ENCODE results near the gene STRADB.
"Not testable (repeated sequence)": the region's sequence is repeated elsewhere in the genome, so short reads cannot be mapped to it uniquely, and the experiment has no call there.

Gene STRADB

DNA sequence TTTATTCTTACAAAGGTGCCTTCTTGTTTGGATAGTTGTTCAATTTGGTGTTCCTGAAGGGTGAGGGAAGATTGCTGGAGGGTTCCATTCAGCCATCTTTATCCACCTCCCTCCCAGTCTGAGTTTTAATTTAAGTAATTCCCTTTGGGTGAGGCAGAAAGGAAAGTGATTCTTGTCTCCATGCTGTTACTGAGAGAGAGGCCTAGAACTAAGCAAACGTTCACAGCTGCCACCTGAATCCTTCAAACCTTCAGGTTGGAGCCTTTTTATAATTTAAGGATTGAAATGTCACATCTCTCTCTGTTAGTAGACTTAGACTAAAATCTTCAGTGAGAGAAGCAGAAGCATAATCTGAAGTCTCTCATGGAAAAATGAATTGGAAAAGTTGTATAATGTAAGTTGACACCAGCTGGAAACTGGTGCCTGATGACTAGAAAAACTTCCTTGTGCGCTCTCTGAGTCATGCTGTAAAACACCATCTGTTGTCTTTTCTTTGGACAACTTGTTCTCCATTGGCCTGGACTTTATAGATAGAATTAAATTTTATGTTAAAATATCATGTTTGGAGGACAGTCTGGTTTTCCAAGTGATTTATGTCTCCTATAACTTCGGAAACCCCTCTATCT is 14.6 kb downstream of the STRADB start:
- DNase-seq (ENCODE audit: low read depth in 3 of 3), result no peak

GRCh38 chr2:201467666-201468065 is 16.1 kb downstream of the STRADB start:
- no peak for DNase-seq (ENCODE audit: low read depth in 3 of 3)

DNA sequence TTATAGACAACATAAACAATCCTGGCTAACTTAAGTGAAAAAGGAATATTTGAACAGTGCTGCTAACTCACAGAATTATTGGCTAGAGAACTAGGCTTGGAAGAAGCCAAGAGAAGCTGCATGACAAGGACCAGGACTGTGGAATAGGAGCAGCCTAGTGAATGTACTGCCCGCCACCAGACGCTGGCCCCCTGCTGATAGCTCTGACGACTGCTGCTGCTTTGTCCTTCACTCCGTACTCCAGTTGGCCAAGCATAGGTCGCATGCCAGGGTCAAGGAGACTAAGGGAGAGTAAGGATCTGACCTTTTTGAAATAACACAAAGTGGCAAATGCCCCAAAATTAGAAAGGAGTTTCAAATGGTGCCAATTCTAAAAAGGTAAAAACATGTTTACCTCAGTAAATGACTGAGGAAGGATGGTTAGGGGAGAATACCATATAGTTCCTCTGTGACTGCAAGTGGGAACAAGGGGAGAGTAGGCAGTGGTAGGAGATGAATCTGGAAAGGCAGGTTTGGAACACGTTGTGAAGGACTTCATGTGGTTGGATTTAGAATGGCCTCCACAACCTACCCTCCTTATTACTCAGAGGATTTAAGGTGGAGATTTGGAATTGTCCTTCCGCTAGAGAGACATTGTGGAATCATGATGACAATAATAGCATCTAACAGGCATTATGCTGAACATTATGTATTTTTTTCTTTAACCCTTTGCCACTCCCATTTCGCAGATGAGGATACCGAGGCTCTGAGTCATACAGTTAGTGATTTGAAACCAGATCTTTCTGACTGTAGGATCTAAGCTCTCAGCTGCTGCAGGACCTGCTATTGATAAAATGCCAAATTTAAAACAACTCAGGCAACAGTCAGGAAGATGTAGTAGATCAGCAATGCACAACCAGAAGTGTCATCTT is 19.5 kb downstream of the STRADB start:
- no peak for DNase-seq (ENCODE audit: low read depth in 3 of 3)

- DNase-seq (ENCODE audit: low read depth in 3 of 3), result no peak
These were observed 20.3 kb downstream of the STRADB start for GRCh38 chr2:201471732-201472393.

GRCh38 chr2:201472411-201472810 is 20.9 kb downstream of the STRADB start:
- no peak for DNase-seq (ENCODE audit: low read depth in 3 of 3)

DNA sequence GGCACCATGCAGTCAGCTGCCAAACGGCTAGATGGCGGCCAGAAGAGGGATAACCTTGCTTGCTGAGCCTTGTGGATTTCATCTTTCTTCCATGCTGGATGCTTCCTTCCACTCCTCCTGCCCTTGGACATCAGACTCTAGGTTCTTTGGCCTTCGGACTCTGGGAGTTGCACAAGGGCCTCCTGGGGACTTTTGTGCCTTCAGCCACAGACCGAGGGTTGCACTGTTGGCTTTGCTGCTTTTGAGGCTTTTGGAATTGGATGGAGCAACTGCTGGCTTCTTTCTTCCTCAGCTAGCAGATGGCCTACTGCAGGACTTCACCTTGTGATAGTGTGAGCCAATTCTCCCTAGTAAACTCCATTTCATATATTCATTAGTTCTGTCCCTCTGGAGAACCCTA is 31.0 kb downstream of the STRADB start:
- DNase-seq (ENCODE audit: low read depth in 3 of 3), result no peak

- no peak for DNase-seq (ENCODE audit: low read depth in 3 of 3)
These were observed 31.8 kb downstream of the STRADB start for GRCh38 chr2:201483342-201483741.

DNA sequence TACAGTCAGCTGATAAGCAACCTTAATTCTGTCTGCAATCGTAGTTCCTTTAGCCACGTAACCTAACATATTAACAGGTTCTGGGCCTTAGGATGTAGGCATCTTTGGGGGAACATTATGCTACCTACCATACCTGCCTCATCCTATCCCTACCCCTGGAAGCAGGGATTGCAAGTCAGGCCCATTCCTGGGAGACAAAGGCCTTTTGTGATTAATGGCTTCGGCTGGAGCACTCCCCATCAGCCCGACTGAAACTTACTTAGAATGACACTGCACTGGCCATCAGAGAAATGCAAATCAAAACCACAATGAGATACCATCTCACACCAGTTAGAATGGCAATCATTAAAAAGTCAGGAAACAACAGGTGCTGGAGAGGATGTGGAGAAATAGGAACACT is 32.2 kb downstream of the STRADB start:
- not testable (repeated sequence) for DNase-seq (ENCODE audit: low read depth in 3 of 3)

DNA sequence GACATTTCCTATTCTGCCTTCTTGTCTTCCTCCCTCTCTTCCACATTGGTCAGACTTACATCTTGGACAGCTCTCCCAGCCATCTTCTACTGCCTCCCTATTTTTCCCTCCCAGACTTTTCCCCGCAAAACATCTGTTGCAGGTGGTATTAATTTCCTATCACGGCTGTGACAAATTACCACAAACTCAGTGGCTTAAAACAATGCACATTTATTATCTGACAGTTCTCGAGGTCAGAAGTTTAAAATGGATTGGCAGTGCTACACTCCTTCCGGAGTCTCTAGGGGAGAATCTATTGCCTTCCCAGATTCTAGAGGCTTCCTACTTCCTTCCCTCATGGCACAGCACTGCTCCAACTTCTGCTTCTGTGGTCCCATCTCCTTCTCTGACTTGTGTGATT is 33.3 kb downstream of the STRADB start:
- DNase-seq (ENCODE audit: low read depth in 3 of 3), result no peak

DNA sequence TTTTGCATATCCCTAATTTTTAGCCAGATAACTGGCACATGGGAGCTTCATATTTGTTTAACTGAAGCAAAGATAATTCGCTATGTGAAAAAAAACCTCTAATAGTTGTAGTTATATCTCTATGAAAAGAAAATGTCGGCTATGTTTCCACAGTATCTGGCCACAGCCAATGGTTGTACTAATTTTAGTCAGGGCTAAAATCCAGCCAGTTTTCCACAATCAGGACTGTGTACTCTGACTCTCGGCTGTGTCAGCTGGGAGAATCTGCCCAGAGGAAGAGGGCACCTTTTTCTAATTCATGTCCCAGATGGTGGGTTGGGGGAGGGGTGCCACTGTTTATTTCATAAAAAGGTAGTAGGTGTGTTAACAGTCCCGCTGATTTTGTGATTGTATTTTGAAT is 38.8 kb downstream of the STRADB start:
- no peak for DNase-seq (ENCODE audit: low read depth in 3 of 3)

DNA sequence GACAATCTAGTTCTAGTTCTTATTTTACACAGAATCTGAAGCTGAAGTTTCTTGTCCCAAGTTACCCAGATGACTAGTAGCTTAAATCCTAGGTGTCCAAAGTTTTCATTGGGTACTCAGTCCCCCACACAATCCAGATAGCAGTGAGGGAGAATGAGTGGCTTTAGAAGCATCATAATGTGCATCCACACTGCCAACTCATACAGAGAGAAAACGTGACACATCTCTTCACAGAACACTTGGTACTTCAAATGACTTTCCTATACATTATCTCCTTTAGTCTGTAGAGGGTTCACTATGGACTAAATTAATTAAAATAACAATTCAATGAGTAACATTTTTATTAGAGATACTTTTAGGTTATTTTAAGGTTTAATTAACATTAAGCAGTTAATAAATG is 45.2 kb downstream of the STRADB start:
- DNase-seq (ENCODE audit: low read depth in 3 of 3), result no peak

DNA sequence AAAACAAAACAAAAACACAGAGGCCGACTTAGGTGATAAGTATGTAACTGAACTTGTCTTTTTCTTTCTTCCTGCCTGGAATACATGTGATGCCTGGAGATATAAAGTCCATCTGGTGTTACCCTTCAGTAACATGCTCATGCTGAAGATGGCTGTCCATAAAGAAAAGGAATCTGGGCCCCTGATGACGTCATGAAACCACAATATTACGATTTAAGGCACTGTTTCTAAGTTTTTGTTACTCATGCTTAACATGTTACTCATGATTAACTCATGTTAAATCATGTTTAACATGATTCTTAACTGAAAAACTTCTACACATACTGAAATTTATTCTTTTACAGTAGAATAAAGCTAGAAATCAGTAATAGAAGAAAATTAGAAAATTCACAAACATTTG is 49.0 kb downstream of the STRADB start:
- no peak for DNase-seq (ENCODE audit: low read depth in 3 of 3)

DNA sequence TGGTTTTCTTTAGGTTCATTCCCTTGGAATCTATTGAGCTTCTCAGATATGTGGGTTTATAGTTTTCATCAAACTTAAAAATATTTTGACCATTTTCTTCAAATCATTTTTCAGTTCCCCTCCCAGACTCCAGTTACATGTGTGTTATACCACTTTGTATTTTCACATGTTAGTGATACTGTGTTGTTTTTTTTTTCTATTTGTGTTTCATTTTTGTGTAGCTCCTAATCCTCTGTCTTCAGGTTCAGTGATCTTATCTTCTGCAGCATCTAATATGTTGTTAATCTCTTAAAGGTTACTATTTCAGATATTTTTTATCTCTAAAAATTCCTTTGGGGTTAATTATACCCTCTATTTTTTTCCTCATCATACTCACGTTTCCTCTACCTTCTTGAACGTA is 51.2 kb downstream of the STRADB start:
- DNase-seq (ENCODE audit: low read depth in 3 of 3), result no peak

DNA sequence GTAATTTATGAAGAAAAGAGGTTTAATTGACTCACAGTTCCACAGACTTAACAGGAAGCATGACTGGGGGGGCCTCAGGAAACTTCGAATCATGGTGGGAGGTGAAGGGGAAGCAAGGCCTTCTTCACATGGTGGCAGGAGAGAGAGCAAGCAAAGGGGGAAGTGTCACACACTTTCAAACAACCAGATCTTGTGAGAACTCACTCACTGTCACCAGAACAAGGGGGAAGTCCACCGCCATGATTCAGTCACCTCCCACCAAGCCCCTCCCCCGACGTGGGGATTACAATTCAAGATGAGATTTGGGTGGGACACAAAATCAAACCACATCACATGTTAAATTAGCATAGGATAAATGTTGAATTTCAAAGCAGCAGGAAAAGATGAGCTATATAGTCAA is 56.2 kb downstream of the STRADB start:
- DNase-seq (ENCODE audit: low read depth in 3 of 3), result peak in 1 of 3 donors; percentile 1

GRCh38 chr2:201513271-201513670 is 61.7 kb downstream of the STRADB start:
- DNase-seq (ENCODE audit: low read depth in 3 of 3), result no peak

- DNase-seq (ENCODE audit: low read depth in 3 of 3), result no peak
These were observed 64.2 kb downstream of the STRADB start for GRCh38 chr2:201515573-201516246.

- DNase-seq (ENCODE audit: low read depth in 3 of 3), result no peak
These were observed 65.6 kb downstream of the STRADB start for GRCh38 chr2:201517094-201517493.

GRCh38 chr2:201520201-201520600 is 68.7 kb downstream of the STRADB start:
- DNase-seq (ENCODE audit: low read depth in 3 of 3), result no peak

GRCh38 chr2:201522965-201523364 is 71.4 kb downstream of the STRADB start:
- no peak for DNase-seq (ENCODE audit: low read depth in 3 of 3)

DNA sequence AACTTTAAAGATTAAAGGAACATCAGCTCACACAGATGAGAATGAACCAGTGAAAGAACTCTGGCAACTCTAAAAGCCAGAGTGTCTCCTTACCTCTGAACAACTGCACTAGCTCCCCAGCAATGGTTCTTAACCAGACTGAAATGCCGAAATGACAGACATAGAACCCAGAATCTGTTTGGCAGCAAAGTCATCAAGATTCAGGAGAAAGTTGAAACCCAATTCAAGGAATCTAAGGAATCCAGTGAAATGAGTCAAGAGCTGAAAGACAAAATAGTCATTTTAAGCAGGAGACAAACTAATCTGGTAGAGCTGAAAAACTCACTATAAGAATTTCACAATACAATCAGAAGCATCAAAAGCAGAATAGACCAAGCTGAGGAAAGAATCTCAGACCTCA is 72.0 kb downstream of the STRADB start:
- DNase-seq (ENCODE audit: low read depth in 3 of 3), result no peak
